ENCODE measurements around the gene PCDH9.

GRCh38 chr13:66483712-66484111 lies 746.4 kb downstream of the PCDH9 start:
- TF ChIP-seq, protein P1, sequence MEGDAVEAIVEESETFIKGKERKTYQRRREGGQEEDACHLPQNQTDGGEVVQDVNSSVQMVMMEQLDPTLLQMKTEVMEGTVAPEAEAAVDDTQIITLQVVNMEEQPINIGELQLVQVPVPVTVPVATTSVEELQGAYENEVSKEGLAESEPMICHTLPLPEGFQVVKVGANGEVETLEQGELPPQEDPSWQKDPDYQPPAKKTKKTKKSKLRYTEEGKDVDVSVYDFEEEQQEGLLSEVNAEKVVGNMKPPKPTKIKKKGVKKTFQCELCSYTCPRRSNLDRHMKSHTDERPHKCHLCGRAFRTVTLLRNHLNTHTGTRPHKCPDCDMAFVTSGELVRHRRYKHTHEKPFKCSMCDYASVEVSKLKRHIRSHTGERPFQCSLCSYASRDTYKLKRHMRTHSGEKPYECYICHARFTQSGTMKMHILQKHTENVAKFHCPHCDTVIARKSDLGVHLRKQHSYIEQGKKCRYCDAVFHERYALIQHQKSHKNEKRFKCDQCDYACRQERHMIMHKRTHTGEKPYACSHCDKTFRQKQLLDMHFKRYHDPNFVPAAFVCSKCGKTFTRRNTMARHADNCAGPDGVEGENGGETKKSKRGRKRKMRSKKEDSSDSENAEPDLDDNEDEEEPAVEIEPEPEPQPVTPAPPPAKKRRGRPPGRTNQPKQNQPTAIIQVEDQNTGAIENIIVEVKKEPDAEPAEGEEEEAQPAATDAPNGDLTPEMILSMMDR (IDR thresholded peaks at IDR 0.05) = no peak
- no peak for TF ChIP-seq POLR2A (IDR thresholded peaks at IDR 0.05)

Data from thyroid gland (tissue), 4 donors.